Urinary bladder (tissue), 4 donors: ENCODE results near the gene ETV4. TPM values are rescaled to one million over a fixed set of nuclear protein-coding genes. Genes with fewer than 3 reads are reported as not detected.

ENCODE experiments used
- DNase-seq: peaks from one replicate; pipeline ENCODE4 v3.0.0-alpha.2; 2015; ENCODE audit errors: extremely low spot score
- H3K27ac ChIP-seq: one replicate; pipeline ENCODE4 v1.5.1; 2013; ENCODE audit warnings: low read depth, mild to moderate bottlenecking, moderate library complexity
- H3K36me3 ChIP-seq: one replicate; pipeline ENCODE4 v1.6.1; 2013; ENCODE audit warnings: mild to moderate bottlenecking, moderate library complexity; ENCODE audit not compliant: insufficient read depth
- H3K4me1 ChIP-seq: one replicate; pipeline ENCODE4 v1.6.1; 2013; ENCODE audit warnings: mild to moderate bottlenecking, moderate library complexity; ENCODE audit not compliant: insufficient read depth
- H3K4me3 ChIP-seq: one replicate; pipeline ENCODE4 v1.5.1; 2013; ENCODE audit warnings: low read depth, low read length
- WGBS: extraction: QIAGEN DNeasy Blood & Tissue Kit; methylation state at CpG from one replicate; pipeline ENCODE4 v1.1.7; 2013; 5-methylcytosine and 5-hydroxymethylcytosine counted together
- polyA plus RNA-seq: library from polyadenylated mRNA; stranded (reverse); fragments of 200-250 nt; gene quantifications from one replicate; pipeline ENCODE4 v1.2.3, GENCODE V29; 2013
- total RNA-seq: library from RNA; depleted of rRNA; stranded (reverse); fragments of >200 nt; gene quantifications from one replicate; pipeline ENCODE4 v1.2.3, GENCODE V29; 2014
- donor health status: healthy with polysubstance abuse.
- donor health status: healthy.

ETV4 gene
- total and polyA plus RNA-seq, 2 donors: 0.95 to 1.2 TPM

- 8% methylated on average over 19 of the region's 19 CpGs for WGBS
- no peaks in the 10 kb centered on the region for H3K36me3 ChIP-seq
- DNase-seq: no peak
- no peaks in the 10 kb centered on the region for H3K4me1 ChIP-seq
- no peak overlapping the region for H3K27ac ChIP-seq
- no peak overlapping the region for H3K4me3 ChIP-seq
These were observed 16.8 kb upstream of the ETV4 start for GRCh38 chr17:43562679-43563599.

- DNase-seq: no peak
- WGBS: 90% methylated on average over 7 of the region's 7 CpGs
- H3K27ac ChIP-seq: no peak overlapping the region
- no peak overlapping the region for H3K4me3 ChIP-seq
- no peaks in the 10 kb centered on the region for H3K36me3 ChIP-seq
- no peaks in the 10 kb centered on the region for H3K4me1 ChIP-seq
These were observed 14.6 kb upstream of the ETV4 start for GRCh38 chr17:43560461-43561427.

- no peaks in the 10 kb centered on the region for H3K36me3 ChIP-seq
- H3K4me1 ChIP-seq: no peaks in the 10 kb centered on the region
- H3K4me3 ChIP-seq: no peak overlapping the region
- DNase-seq: no peak
- 82% methylated on average over 7 of the region's 7 CpGs for WGBS
- H3K27ac ChIP-seq: no peak overlapping the region
These were observed 13.1 kb upstream of the ETV4 start for GRCh38 chr17:43559161-43559816.

GRCh38 chr17:43558805-43559160 is 12.6 kb upstream of the ETV4 start:
- WGBS: 92% methylated on average over 5 of the region's 5 CpGs
- no peak overlapping the region for H3K4me3 ChIP-seq
- no peak for DNase-seq

GRCh38 chr17:43556292-43556691 is 10.2 kb upstream of the ETV4 start:
- Histone ChIP-seq H3K27ac (no peak overlapping the region), H3K36me3 (no peaks in the 10 kb centered on the region), H3K4me3 (no peak overlapping the region), H3K4me1 (no peaks in the 10 kb centered on the region)
- 44% methylated on average over 5 of the region's 5 CpGs for whole genome bisulfite sequencing
- DNase-seq: no peak

More at GRCh38 chr17:43558805-43559160, 12.6 kb upstream of the ETV4 start:
- Histone ChIP-seq H3K36me3 (no peaks in the 10 kb centered on the region), H3K27ac (no peak overlapping the region), H3K4me1 (no peaks in the 10 kb centered on the region)

GRCh38 chr17:43554857-43555256 is 8.7 kb upstream of the ETV4 start:
- 69% methylated on average over 6 of the region's 6 CpGs for WGBS

GRCh38 chr17:43553573-43553972 is 7.4 kb upstream of the ETV4 start:
- no peaks in the 10 kb centered on the region for H3K4me1 ChIP-seq
- H3K36me3 ChIP-seq: no peaks in the 10 kb centered on the region
- no peak overlapping the region for H3K4me3 ChIP-seq
- H3K27ac ChIP-seq: no peak overlapping the region
- no peak for DNase-seq
- WGBS: 37% methylated on average over 2 of the region's 2 CpGs

More at GRCh38 chr17:43554857-43555256, 8.7 kb upstream of the ETV4 start:
- no peak overlapping the region for H3K4me3 ChIP-seq
- no peaks in the 10 kb centered on the region for H3K36me3 ChIP-seq
- no peak for DNase-seq
- H3K4me1 ChIP-seq: no peaks in the 10 kb centered on the region
- H3K27ac ChIP-seq: no peak overlapping the region

- Histone ChIP-seq H3K36me3 (no peaks in the 10 kb centered on the region), H3K27ac (no peak overlapping the region), H3K4me3 (no peak overlapping the region), H3K4me1 (no peaks in the 10 kb centered on the region)
- no peak for DNase-seq
- 46% methylated on average over 8 of the region's 8 CpGs for WGBS
These were observed 6.2 kb upstream of the ETV4 start for GRCh38 chr17:43552229-43552837.

- H3K4me3 ChIP-seq: no peak overlapping the region
- H3K27ac ChIP-seq: no peak overlapping the region
- DNase-seq: no peak
- H3K36me3 ChIP-seq: no peaks in the 10 kb centered on the region
- peaks cover 4% of the 10 kb centered on the region for H3K4me1 ChIP-seq
- 89% methylated on average over 4 of the region's 4 CpGs for WGBS
These were observed 4.6 kb upstream of the ETV4 start for GRCh38 chr17:43550754-43551153.

- Histone ChIP-seq H3K36me3 (no peaks in the 10 kb centered on the region), H3K4me3 (no peak overlapping the region), H3K27ac (no peak overlapping the region), H3K4me1 (peaks cover 4% of the 10 kb centered on the region)
- no peak for DNase-seq
- WGBS: 73% methylated on average over 5 of the region's 5 CpGs
These were observed 3.4 kb upstream of the ETV4 start for GRCh38 chr17:43549496-43549895.

- Histone ChIP-seq H3K36me3 (no peaks in the 10 kb centered on the region), H3K4me3 (no peak overlapping the region), H3K4me1 (peaks cover 4% of the 10 kb centered on the region), H3K27ac (no peak overlapping the region)
- no peak for DNase-seq
- 72% methylated on average over 3 of the region's 3 CpGs for WGBS
These were observed 2.7 kb upstream of the ETV4 start for GRCh38 chr17:43548689-43549379.

GRCh38 chr17:43547659-43548256 is 1.6 kb upstream of the ETV4 start:
- Histone ChIP-seq H3K4me1 (peaks cover 4% of the 10 kb centered on the region), H3K4me3 (no peak overlapping the region), H3K36me3 (no peaks in the 10 kb centered on the region), H3K27ac (no peak overlapping the region)
- DNase-seq: no peak
